Stimulated activated CD4-positive, alpha-beta T cell treated with anti-CD3 and anti-CD28 coated beads, Interleukin-2, amount 100 ng/mL, for 24 hours (primary cell): Measurements from ENCODE around the gene SND1.

ENCODE experiments used
- DNase-seq, 2 donors: peaks; one replicate each; pipeline ENCODE4 v3.0.0-alpha.2; 2020

The SND1 gene

DNA sequence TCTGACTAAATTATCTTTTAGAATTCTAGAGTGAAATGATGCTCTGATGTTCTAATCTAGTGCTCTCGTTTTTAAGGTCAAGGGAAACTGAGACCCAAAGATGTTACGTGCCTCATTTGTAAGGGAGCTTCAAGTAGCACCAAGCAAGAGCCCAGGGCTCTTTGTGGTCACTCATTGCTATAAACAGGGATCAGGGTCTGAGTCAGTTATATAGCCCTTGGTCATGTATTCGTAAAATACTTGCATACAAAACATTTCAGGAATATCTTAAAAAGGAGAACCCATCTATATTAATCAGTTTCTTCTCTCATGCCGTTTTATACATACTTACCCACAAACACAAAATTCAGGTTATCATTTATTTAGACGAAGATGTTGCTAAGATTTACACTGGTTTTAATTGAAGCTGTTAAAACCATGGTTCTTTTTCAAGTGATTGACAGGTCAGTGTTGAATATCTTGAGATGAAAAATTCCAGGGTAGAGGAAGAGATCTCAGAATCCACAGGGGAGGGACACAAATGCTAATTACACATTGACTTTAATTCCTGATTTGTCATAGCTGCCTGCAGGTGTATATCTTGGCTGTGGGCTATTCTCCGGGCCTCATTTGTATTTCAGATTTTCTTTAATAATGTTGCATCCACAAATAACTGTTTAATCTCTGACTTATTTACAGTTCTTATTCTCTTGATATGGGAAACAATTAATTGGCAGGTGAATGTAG is 188.4 kb downstream of the SND1 start:
- no peak for DNase-seq

DNA sequence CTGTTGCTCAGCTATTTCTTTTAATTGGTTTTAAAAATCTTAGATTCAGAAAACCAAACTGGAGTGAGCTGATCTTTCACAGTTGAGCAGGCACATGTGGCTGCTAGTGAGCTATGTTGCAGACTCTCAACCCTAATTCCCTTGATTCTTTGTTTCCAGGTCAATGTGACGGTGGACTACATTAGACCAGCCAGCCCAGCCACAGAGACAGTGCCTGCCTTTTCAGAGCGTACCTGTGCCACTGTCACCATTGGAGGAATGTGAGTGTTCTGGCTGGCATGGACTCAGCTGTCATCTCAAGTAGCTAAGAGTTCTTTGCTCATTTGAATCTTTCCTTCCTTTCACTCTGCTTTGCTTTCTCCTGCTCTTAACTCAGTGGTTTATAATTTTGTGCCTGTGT is 192.2 kb downstream of the SND1 start:
- no peak for DNase-seq

DNA sequence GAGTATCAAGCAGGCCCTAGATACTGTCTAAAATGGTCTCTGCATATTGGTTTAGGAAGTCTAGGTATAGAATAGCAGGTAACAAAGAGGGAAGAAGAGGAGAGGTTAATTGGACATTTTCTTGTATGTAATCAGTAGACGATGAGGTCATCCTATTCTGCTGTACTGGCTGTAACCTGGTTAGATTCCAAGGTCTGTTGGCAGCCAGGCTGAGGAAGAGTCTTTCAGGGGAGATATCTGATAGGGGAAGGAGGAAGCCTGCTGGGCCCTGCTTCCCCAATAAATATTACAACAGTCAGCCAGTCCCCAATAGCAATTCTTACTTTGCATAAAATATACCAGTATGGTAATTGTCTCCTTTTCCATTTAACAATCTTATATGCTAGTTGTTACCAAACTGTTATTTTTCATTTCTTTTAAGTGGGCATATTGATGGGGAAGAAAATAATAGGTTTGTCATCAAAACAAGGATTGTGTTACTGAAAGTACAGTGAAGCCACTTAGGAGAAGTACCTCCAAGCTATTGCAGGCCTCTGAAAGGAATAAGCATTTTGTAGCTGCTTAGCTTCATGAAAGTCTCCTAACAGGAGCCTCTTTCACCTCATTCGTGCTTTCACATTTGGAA is 192.8 kb downstream of the SND1 start:
- no peak for DNase-seq

DNA sequence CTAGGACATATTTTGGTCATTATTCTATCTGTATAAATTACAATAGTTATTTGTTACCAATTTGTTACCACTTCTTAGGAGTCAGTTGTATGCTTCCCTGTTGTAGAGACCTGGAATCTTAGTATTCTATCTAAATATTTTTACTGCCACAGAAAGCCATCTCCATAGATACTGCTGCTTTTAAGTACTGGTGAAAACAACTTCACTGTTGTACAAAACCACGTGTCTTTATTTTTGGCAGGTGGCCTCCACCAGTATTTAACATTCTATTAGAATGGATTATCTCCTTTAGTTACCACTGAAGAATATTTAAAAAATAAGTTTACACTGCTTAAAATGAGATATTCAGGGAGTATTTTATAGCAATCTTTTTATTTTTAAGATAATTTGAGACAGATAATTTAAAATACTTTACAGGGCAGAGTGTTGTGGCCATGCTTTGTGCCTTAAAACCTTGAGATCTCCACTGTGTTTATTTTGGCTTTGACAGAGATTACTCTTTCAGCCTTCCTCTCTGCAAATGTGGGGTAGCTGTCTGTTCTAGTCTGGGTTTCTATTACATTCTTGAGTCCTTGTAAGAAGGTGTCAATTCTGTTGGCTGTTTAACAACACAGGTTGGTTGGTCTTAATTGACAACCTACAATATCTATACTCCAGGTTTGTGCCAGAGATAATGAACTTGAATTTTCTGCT is 193.7 kb downstream of the SND1 start:
- no peak for DNase-seq

DNA sequence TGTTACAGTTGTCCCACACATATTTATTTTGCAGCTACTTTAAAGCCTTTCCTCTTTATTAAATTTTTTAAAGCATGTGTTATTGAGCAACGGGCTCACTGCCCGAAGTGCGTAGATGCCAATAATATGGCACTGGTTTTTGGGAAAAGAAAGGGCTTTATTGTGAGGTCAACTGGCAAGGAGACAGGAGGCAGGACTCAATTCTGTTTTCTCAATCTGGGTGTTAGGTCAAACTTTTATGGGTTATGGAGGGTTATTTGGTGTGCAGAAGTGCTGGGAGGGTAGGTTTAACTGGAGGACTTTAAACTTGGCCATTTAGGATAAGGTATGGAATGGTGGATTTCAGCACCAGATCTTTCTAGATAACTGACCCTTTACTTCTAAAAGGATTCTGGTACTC is 195.6 kb downstream of the SND1 start:
- DNase-seq: no peak

DNA sequence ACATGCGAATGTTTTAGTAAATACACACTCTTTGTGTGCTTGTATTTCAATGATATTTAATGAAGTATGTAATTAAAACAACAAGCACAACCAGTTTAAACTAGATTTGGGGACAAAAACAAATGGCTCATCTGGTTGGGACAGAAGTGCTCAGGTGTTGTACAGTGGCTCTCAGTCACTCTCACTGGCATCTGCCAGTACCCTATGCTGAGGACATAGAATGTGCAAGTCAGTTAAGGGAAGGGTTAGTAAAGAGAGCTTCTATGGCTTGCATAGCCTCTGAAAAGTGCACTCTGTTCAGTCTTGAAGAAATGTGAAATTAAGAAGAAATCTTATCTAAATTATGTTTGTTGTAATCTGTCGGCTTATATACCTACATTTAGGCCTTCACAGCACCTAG is 196.2 kb downstream of the SND1 start:
- no peak for DNase-seq

DNA sequence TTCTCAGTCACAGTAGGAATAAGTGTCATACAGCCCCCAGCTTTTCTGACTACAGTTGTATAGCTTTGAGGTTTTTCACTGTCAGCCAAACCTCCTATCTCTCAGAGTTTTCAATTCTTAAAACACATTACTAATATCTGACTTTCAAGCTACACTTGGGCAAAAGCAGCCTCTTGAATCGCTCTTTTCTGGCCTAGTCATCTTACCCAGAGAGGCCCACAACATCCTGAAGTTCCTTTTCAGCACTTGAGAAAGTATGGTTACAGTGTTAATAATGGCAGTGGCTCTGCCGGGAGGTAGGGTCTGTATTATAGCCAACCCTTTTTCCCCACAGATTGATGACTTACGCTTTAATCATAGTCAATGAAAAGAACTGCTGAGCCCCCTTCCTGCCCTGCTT is 198.2 kb downstream of the SND1 start:
- peak; percentile 29 to 34 for DNase-seq

DNA sequence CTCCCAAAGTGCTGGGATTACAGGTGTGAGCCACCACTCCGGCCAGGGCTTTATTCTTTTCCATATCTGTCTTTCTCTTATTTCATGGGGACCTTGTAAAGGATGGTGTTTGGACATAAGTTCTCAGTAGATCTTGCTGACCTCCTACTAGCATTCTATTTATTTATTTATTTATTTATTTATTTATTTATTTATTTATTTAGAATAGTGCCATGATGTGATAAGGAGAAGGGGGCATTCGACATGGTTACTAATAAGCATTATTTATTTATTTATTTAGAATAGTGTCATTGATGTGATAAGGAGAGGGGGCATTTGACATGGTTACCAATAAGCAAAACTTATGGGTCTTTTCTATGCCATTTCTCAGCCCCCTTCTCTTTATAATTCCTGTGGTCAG is 202.4 kb downstream of the SND1 start:
- DNase-seq: no peak

DNA sequence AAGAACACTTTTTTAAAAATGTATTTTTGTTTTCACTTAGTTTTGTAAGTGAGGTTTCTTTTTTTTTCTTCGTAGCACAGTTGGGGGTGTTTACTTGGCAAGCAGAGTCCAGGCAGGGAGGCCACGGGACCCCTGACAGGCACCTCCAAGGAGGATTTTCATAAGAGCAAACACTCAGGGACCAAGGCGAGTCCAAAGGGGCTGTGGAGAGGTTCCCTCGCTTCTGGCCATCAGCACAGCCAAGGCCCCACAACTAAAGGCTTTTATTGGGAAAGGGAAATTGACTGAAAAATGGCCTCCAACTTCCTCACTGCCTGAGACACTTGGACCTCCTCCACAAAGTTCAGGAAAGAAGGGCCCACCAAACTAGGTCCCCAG is 205.5 kb downstream of the SND1 start:
- no peak for DNase-seq

DNA sequence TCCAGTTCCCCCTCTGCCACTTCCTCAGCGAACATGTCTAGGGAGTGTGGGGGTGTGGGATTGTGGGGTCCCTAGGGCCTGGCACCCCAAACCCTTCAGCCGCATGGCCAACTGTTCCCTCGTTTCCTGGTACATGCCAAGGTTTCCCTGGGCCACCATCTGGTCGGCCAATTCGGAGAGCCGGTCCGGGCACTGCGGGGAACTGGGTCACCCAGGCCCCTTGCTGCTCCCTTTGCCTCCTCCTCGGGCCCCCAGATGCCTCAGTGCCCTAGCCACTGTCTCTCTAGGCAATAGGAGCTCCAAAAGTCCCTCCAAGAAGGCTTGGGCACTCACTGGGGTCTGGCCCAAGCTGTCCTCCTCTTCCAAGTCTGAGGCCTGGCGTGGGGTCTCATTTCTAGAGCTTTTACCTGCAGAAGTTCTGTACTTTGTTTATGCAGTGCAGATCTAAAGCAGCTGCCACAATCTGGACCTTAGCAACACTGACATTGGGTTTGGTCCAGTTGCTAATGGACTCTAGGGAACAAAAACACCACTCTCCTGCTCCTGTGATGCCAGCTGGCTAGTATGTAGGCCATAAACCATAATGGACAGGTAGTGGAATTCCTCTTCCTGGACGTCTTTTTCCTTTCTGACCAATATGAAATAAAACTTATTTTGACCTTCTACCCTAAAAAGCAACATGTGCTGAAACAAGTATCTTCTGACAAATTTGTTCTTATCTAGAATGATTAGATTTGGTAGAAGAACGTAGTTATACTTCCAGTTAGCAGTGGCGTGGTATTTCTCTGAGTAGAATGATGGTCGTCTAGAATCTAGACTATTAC is 206.3 kb downstream of the SND1 start:
- no peak for DNase-seq

DNA sequence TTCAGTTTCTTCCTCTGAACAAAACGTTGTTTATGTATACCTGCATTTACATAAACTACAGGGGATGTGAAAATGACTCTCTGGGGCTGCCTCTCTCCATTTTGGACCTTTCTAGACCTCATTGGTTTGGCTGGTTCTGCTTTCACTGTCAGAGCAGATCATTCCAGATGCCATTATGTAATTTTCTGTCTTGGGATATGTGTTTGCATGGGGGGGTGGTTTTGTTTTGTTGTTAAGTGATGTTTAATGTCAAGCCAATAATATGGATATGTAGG is 206.9 kb downstream of the SND1 start:
- no peak for DNase-seq

DNA sequence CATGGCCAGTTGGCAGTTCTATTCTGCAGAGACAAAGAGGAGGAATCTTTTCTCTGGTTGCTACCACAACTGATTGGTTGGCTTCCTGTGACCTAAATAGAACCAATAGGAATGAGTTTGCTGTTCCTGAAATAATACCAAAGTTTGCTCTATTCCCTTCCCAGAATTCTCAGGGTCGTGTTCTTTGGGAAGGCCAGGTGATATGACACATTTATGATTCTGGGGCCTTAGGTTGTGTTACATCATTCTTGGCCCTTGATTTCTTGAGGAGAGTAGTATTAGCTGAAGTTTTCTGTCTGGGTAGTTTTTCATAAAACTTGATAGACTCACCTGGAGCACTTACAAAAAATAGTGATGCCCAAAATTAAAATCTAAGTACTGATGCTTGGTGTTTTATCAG is 207.3 kb downstream of the SND1 start:
- DNase-seq: no peak

DNA sequence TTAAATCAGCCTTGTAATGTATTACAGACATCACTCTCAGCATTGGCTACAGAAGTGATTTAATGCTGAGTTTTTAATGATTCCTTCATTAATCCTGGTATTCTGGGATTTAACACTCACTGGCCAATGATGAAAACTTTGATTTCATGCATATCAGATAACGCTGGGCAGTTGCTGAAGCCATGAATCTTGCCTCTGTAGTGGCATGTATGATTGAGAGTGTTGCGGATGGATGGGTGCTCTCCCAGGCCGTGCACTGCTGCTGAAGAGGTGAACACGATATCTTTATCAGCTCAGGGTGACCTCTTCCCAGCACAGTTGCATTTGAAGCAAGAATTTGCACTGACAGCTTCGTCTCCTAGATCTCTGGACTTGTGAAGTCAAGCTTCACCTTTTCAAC is 210.5 kb downstream of the SND1 start:
- DNase-seq: no peak

DNA sequence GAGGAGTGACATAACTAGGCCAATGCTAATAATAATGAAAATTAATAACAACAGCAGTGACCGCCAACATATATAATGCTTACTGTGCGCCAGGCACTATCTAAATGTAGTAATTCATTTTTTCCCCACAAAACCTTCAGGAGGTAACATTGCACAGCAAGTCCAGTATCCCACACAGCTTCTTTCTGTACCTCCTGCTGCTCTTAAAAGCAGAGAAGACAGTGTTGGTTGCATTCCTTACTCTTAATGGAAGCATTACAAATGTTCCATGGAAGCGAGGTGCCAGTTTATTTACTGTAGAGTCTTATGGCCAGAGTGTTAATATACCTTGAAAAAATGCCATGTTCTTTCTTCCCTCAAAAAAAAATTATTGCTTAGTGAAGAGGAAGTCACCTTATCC is 211.1 kb downstream of the SND1 start:
- DNase-seq: no peak

DNA sequence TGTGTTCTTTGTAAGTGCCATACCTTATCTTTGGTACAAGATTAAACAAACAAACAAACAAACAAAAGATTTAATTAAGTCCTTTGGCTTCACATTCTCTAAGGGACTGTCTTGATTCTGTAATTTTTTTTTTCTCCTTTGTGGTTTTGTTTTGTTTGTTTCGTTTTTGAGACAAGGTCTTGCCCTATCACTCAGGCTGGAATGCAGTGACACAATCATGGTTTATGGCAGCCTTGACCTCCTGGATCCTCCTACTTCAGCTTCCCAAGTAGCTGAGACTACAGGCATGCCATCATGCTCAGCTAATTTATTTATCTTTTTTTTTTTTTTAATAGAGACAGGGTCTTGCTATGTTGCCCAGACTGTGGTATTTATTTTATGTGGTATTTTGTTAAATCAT is 213.5 kb downstream of the SND1 start:
- DNase-seq: no peak

DNA sequence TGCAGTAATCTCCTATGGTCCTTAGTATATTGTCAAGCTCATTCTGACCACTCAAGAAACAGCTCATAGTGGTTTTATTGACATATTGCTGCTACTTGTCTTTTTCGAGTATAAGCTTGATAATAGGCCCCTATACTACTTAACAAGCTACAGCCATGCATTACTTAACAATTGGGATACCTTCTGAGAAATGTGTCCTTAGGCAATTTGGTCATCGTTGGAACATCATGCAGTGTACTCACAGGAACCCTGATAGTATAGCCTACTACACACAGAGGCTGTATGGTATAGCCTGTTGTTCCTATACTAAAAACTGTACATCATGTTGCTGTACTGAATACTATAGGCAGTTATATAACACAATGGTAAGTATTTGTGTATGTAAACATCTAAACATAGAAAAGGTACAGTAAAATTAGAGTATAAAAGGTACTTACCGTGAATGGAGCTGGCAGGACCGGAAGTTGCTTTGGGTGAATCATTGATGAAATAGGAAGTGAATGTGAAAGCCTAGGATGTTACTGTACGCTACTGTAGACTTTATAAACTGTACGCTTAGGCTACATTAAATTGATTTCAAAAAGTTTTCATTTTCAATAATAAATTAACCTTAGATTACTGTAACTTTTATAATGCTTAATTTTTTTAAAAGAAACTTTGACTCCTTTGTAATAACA is 218.4 kb downstream of the SND1 start:
- no peak for DNase-seq

DNA sequence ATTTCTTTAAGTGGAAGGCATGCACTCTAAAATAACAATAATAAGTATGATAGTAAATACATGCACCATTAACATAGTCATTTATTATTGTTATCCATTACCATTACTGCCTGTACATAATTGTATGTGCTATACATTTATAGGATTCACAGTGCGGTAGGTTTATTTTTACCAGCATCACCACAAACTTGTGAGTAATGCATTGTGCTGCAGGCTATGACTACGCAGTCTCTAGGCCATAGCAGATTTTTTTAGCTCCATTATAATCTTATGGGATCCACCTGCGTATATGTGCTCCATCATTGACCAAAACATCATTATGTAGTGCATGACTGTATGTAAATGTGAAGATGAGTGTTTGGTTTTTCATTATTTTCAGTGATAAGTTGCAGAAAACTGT is 219.2 kb downstream of the SND1 start:
- DNase-seq: no peak

DNA sequence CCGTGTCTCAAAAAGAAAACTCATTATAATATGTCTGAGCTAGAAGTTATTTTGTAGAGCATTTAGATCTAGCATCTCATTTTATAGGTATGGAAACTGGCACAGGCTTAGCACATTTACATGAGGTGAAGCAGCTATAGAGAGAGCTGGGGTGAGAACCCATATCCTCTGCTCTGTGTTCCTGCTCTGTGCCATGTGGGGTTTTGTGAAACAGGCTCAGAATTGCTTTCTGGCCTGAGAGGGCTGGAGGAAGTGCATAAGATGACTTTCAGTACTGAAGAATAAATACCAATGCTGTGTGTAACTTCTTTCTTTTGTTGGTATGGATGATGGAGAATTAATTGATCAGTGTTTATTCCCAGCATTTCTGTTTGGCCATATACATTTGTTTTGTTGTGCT is 220.1 kb downstream of the SND1 start:
- no peak for DNase-seq

DNA sequence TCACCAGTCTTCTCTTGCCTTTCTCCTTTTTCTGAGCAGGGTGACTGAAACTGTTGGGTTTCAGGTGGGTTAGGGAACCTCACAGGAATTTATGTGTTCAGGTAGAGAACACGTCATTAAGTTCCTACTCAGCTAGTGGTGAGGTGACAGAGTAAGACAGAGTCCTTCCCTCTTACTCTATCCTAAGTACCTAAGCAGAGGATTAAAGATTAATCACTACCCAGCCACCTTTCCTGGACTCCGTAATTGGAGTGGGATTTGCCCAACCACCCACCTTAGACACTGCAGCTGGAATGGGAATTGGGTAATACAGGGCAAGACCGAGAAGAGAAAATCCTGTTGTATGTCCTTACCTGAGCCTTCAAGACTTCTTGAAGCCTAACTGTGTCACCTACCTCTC is 221.2 kb downstream of the SND1 start:
- DNase-seq: no peak

DNA sequence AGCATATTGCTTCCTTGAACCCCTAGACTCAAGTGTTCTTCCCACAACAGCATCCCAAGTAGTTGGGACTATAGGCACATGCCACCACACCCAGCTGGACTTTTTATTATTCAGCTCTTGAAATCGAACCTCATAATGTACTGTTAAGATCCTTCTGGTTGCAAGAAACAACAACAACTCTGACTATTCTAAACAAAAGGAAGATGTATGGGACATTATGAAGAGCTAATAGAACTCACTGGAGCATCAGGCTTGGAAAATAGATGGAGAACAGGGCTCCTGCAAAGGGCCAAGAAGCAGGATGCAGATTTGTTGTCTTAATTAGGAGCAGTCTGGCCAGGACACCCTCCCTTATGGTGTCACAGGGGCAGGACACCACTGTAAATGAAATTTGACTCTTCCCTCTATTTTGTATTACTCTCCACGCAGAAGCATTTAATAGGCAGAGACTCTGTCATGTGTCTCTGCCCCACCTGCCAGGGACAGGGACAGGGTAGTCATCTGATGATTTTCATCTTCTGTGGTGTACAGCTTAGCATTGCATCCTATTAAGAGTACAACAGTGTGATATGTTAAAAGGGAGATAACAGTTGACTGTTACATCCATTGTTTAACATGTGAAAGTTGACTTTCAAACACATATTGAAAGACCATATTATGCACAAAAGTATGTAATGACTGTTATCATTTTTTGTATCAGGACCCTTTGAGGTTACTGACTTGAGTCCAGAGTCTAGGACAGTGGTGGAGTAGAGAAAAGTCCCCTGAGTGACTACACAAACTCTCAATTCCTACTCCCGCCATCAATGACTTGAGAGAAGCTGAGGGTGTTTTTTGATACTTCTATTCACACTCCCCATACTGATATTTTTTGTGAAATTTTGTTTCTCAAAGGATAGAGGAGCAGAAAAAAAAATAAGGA is 222.0 kb downstream of the SND1 start:
- no peak for DNase-seq

DNA sequence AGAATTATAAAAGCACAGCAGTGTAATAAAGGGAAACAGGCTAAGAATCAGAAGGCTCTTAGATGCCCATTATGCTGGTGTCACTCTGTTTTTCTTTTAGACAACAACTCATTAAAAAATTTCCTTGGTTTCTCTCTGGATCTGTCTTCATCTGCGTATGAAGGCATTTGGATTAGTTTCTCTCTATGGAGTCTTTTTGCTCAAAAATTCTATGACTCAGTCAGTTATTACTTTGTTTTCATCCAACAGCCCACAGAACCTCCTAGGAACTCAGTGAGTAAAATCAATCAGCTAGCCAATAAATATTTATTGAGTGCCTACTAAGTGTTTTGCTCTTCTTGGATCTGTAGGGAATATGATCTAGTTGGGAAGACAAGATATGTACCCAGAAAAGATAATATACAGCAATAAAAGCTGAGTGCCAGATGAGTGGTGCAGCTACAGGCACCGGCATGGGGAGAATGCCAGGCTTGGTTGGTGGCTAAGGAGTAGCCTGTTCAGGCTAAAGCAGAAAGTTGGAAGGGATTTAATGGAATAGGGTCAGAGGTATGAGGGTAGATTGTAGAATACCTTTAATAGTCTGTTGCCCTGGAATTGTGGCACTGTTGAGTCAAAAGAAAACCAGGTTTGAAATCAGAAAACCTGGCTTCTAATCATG is 223.1 kb downstream of the SND1 start:
- no peak for DNase-seq

DNA sequence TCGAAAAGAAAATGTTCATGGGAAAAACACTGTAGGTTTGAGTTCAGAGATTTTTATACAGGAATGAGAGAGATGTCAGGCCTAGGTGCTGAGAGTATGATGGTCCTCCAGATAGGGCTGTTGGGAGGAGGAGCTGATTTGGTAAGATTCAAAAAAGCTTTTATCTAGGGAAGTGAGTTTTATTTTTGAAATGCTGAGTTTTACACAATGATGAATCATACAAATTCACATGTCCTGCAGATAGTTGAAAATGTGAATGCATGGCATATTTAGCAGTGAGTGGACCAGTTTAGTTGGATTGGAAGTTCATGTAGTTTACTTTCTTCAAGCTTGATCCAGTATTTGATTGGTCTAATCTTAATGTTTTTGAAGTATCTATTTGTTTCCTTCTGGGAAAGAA is 224.4 kb downstream of the SND1 start:
- DNase-seq: no peak
